K562 (cell line): Measurements from ENCODE around the gene SPATS2. TPM values are rescaled to one million over a fixed set of nuclear protein-coding genes. Genes with fewer than 3 reads are reported as not detected.

ENCODE experiments used
- ARID4B ChIP-seq: sonication (generic); formaldehyde crosslinking; IDR thresholded peaks from 2 replicates; pipeline ENCODE4 v1.8.0; 2022; ENCODE audit warnings: mild to moderate bottlenecking, missing genetic modification reagents
- ASH1L ChIP-seq: fragments of 450-650 bp; IDR thresholded peaks from 2 replicates; pipeline ENCODE4 v1.6.1; 2018; ENCODE audit warnings: borderline replicate concordance, mild to moderate bottlenecking, low read depth; ENCODE audit not compliant: partially characterized antibody
- ATF3 ChIP-seq, 2 experiments: fragments of 450-650 bp in 1 of 2; sonication (generic) in 1 of 2; formaldehyde crosslinking in 1 of 2; IDR thresholded peaks in 1 of 2; conservative IDR thresholded peaks in 1 of 2; 2 replicates each; pipeline versions ENCODE4 v1.6.1 to v1.8.1; 2016 to 2023; ENCODE audit warnings: mild to moderate bottlenecking in 2 of 2, moderate library complexity in 2 of 2, inconsistent platforms in 1 of 2, missing genetic modification reagents in 1 of 2
- CBX2 ChIP-seq: fragments of 200-600 bp; sonication (generic); IDR thresholded peaks from one replicate; pipeline ENCODE4 v1.6.1; 2012; ENCODE audit warnings: mild to moderate bottlenecking, low read length, inconsistent platforms; ENCODE audit not compliant: insufficient read depth, poor library complexity, severe bottlenecking
- FUS ChIP-seq: fragments of 200-400 bp; formaldehyde crosslinking; optimal IDR thresholded peaks from 2 replicates; pipeline ENCODE3; 2017; ENCODE audit warnings: low read depth, low read length
- HNRNPLL ChIP-seq: fragments of 200-400 bp; formaldehyde crosslinking; IDR thresholded peaks from 2 replicates; pipeline ENCODE4 v1.6.1; 2017; ENCODE audit warnings: low read length, low read depth, mild to moderate bottlenecking; ENCODE audit not compliant: poor library complexity, severe bottlenecking
- KLF1 ChIP-seq: fragments of 450-650 bp; IDR thresholded peaks from 2 replicates; pipeline ENCODE4 v1.6.1; 2016; ENCODE audit warnings: missing genetic modification characterization, missing compliant biosample characterization
- MYC ChIP-seq, 2 experiments: fragments of 250-450 bp in 1 of 2; sonication (Bioruptor Pico) in 1 of 2; IDR thresholded peaks; 2 replicates each; pipeline versions ENCODE4 v1.5.1 to v1.6.1; 2012 to 2021; ENCODE audit warnings: low read depth in 2 of 2, borderline replicate concordance in 1 of 2, improper control_type of control experiment in 1 of 2, low read length in 1 of 2, mild to moderate bottlenecking in 1 of 2, moderate library complexity in 1 of 2
- NCOR1 ChIP-seq: fragments of 450-650 bp; IDR thresholded peaks from 2 replicates; pipeline ENCODE4 v1.6.1; 2016; ENCODE audit warnings: mild to moderate bottlenecking, moderate library complexity
- TFAM ChIP-seq: fragments of 250-450 bp; sonication (Bioruptor Pico); conservative IDR thresholded peaks from 2 replicates; pipeline ENCODE4 v1.5.0; 2021; ENCODE audit warnings: mild to moderate bottlenecking, moderate library complexity
- ZNF609 ChIP-seq: sonication (generic); formaldehyde crosslinking; IDR thresholded peaks from 2 replicates; pipeline ENCODE4 v1.8.1; 2023; ENCODE audit warnings: missing genetic modification reagents, mild to moderate bottlenecking, borderline replicate concordance
- polyA plus RNA-seq, 8 experiments: library from polyadenylated mRNA; depleted of rRNA in 4 of 8; stranded (reverse) in 5 of 8; unstranded in 3 of 8; fragments of >200 nt; fragmentation: Nextera tagmentation in 2 of 8; fragmentation: Illumina TruSeq in 1 of 8; extraction: Ambion mirVana in 2 of 8; extraction: Trizol in 1 of 8; gene quantifications; 2 replicates each; pipeline versions ENCODE4 v1.2.1 to v1.2.3, GENCODE V29; 2011 to 2014; ENCODE audit warnings: inconsistent platforms in 1 of 8, missing spikeins in 1 of 8
- total RNA-seq, 7 experiments: library from RNA; depleted of rRNA in 6 of 7; stranded (reverse); fragments of >200 nt in 6 of 7; fragmentation: Illumina TruSeq in 2 of 7; extraction: Trizol in 2 of 7; gene quantifications; 2 replicates each; pipeline versions ENCODE4 v1.2.1 to v1.2.3, GENCODE V29; 2011 to 2021; ENCODE audit warnings: low replicate concordance in 1 of 7
- TF ChIP-seq, protein P1 (sequence below): sonication (generic); formaldehyde crosslinking; IDR thresholded peaks from 2 replicates; pipeline ENCODE4 v1.9.0; 2022; ENCODE audit warnings: mild to moderate bottlenecking, missing genetic modification reagents

The SPATS2 gene
- total and polyA plus RNA-seq, 9 of the 15 experiments (the other 6 are each of a cell fraction or from before 2014, with no cell fraction given) = 5.4 to 48.2 (median 17.5) TPM

DNA sequence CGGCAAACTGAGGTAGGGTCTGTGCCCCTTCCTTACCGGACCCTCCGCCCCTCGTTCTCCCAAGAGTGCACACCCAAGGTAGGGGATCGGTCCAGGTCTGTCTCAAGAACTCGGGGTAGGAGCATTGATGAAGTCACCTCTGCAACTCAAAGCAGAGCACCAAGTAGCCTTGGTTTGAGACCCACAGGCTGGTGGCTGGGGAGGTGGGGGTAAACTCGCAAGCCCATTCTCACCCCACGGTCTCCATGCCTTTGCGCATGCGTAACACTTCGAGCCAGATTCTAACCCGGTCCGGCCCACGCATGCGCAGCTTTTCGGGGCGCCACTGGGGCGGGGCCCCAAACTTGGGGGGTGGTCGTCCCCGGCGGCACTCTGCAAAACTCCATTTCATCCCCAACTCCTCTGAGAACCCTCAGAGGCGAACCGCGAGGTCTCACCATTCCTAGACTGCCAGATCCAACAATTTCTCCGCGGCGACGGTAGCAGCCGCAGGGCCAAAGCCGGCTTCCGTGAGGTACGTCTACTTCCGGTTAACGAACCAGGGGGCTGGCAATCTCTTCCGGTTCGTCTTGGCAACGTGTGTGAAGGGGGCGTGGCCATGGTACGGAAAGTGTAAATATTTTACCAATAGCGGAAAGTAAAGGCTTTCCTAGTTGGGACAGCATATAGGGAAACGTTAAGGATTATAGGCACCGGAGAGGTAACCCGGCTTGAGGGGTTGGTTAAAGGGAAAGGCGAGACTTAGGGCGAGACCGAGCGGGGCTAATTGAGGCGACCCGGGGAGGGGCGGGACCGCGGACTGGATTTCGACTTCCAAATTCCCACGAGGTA lies 200.6 kb downstream of the SPATS2 start, which contains the start of gene MCRS1 (continued):
- TF ChIP-seq ARID4B (peak; percentile 98), NCOR1 (peak; percentile 50), ZNF609 (CRISPR knock-in tag) (no peak), HNRNPLL (no peak), ATF3 (IDR thresholded peaks at IDR 0.05) (no peak), ATF3 (CRISPR knock-in tag; conservative IDR thresholded peaks at IDR 0.05) (no peak; the same call in 1 of the 2 replicates), FUS (no peak), TFAM (CRISPR knock-in tag) (no peak), MYC (IDR thresholded peaks at IDR 0.05; ENCODE audit: low read depth, low read length) (peak; percentile 94), MYC (CRISPR knock-in tag; IDR thresholded peaks at IDR 0.05; ENCODE audit: borderline replicate concordance, low read depth) (no peak; the same call in 1 of the 2 replicates), KLF1 (tag) (peak; percentile 71), ASH1L (peak; percentile 66), CBX2 (no peak)
- TF ChIP-seq, protein P1, sequence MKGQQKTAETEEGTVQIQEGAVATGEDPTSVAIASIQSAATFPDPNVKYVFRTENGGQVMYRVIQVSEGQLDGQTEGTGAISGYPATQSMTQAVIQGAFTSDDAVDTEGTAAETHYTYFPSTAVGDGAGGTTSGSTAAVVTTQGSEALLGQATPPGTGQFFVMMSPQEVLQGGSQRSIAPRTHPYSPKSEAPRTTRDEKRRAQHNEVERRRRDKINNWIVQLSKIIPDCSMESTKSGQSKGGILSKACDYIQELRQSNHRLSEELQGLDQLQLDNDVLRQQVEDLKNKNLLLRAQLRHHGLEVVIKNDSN (CRISPR knock-in tag) = peak; percentile 61
